GM21390 (cell line): ENCODE measurements around the gene UNC79.

Experiments
- ATAC-seq: cut with Tn5 transposase; IDR thresholded peaks from one replicate; pipeline ENCODE4 v1.9.1; 2021; ENCODE audit not compliant: unreplicated experiment

UNC79 gene

DNA sequence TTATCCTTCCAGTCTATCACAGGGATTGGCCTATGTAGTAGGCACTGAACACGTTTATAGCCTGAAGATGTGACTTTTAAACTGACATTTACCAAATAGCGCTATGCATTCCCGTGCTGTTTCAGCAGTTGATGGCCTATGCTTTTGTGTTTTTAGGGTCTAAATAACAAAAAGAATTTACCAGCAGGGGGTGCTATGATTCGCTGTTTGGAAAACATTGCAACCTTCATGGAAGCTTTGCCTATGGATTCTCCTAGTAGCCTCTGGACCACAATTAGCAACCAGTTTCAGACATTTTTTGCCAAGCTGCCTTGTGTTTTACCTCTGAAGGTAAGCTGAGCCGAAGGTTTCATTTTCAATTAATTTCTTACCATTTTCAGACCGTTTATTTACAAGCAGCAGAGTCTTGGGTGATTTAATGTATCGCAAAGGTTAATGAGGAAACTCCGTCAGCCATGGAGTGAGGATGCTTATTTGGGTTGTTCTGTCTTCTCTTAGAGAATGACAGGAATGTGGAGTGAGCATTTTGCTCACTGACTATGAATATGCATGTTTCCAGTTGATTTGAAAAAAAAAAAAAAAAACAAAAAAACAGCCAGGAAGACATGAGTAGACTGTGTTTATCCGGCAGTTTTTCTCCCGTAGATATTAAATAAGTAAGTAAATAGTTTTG, 224.5 kb downstream of the UNC79 start:
- no peak for ATAC-seq

DNA sequence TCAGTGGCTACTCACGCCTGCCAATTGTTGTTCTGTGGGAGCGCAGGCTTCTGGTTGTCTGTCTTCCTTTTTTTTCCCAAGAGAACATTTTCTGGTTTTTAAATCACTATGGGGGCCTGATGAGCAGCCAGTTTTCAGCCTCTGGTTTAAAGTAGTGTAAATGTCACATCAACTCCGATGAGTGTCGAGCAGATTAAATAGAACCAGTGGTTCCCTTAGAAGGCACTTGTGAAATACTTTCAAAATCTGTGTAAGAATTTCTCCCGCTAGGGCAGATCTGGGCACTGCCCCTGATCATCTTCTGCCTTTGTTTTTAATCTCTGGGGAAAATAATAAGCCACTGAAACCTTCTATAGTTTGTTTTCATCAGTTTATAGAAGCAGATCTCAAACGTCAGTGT, 227.1 kb downstream of the UNC79 start:
- ATAC-seq: no peak

DNA sequence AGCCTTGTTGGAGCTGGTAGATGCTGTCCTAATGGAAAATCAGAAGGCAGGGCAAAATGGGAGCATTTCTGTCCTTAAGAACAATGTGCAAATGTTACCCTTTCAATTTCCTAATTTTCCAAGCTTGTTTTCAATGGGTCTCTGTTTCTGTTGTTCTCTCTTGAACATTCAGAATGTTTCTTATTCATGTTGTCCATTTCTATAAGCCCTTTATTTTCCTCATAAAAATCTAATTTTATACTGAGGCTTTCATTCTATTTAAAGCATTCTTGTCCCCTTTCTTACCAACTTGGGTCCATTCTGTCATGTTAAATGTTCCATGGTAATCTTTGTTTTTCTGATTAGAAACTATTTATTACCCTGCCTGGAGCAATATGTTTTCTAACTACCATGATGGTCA, 232.6 kb downstream of the UNC79 start:
- ATAC-seq: no peak

DNA sequence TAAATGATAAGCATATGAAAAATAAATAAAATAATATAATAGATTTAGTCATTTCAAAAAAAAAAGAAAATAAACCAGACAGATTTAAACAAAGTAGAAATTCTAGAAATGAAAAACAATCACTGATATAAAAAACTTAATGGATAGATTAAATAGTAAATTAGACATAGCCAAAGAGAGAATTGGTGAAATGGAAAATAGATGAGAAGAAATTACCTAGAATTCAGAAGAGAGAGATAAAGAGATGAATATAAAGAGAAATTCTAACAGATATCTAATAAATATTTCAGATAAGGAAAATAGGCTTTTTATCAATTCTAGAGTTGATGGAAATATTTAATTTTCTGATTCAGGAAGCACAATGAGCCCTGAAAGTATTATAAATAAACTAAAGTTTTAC, 234.4 kb downstream of the UNC79 start:
- no peak for ATAC-seq

DNA sequence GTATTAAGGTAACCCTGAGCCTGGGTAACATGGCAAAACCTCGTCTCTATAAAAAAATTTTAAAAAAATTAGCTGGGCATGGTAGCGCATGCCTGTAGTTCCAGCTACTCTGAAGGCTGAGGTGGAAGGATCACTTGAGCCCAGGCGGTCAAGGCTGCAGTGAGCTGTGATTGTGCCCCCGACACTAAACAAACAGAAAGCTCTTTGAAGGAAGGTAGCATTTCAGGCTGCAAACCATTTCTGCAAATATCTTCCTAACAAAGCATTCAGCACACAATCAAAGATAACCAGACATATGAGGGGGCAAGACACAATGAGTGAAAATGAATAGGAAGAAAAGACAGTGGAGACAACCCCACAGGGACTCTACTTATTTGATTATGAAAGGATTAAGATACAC, 238.9 kb downstream of the UNC79 start:
- ATAC-seq: no peak

DNA sequence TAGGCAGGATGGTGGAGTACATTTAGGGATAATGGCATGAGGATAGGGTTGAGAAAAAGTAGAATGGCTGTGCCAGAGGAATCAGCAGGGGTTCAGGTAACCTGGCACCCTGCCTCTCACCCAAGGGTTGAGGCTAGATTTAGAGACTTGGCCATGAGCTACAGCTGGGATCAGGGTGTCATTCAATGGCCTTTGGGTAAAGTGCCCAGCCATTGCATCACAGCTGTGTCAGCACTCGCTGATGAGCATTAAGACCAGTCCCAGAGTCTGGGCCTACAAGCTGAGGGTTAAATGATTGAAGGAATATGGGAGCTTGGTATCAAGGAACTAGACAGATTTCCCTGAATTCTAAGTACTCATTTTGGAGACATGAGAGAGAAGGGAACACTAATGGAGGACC, 243.6 kb downstream of the UNC79 start:
- no peak for ATAC-seq

DNA sequence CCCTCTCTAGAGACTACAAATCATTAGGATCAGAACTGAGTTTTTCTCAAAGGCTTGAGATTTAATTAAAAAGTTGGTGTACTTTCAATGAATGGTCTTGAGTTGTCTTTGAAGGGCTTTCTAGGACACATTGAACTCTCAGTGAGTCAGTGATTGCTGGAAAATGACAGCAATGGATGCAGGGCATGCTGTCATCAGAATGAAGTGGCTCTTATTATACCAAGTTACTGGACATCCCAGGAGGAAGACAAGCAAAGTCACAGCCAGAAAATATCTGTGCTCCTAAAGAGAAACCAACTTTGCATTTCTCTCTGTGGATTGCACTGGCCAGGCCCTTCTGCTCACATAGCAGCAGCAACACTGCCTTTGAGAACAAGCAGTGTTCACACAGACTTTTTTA, 244.9 kb downstream of the UNC79 start:
- no peak for ATAC-seq

DNA sequence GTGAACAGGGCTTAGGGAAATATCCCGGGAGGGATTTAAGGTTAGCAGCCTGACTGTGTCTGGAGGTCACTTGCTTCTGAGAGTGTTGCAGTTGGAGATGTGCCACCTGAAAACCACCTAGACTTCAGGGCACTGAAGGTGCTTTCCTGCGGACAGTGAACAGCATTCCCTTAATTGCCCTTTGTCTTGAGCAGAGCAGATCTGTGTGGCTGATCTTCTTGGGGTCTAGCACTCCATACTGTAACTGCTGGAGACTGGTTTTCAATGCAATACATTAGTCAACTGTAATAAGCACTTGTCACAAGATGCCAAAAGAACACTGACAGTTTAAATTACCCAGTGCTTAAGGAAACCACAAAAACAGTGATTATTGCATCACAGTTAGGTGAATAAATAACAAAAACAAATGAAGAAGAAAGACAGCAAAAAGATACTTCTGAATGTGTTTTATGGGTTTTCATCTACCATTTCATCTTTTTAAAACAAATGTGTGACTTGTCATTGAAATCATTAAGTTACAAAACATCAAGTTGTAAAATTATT, 245.7 kb downstream of the UNC79 start:
- ATAC-seq: no peak

DNA sequence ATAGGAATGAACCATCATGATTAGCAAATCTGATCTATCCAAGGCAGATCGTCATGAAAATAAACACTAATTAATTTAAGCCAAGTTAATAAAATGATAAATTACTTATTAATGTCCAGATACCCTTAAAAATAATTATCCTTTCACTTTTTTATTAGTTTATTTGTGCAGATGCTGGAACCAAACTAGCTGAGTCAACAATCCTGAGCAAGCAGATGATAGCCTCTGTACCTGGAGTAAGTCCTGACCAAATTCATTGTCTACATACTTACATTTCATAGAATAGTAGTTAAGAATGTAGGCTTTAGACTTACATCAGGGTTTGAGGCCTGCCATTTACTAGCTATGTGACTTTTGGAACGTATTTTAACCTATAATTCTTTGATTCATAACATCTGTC, 251.7 kb downstream of the UNC79 start:
- ATAC-seq: no peak

DNA sequence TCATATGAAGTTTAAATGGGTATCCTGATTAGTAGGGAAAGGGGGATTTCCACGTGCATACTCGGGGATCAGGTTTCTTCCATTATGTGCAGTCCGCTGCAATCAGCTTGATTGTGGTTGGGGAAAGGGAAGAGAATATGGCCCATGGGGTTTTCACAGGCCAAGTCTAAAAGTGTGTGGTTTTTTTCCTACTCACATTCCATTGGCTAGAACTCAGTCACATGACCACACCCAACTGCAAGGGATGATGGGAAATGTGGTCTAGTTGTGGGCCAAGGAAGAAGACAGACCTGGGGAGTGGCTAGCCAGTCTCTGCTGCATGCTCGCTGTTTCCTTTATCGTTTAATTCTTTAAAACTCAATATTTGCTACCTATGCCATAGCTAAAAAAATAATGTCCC, 252.5 kb downstream of the UNC79 start:
- ATAC-seq: no peak

DNA sequence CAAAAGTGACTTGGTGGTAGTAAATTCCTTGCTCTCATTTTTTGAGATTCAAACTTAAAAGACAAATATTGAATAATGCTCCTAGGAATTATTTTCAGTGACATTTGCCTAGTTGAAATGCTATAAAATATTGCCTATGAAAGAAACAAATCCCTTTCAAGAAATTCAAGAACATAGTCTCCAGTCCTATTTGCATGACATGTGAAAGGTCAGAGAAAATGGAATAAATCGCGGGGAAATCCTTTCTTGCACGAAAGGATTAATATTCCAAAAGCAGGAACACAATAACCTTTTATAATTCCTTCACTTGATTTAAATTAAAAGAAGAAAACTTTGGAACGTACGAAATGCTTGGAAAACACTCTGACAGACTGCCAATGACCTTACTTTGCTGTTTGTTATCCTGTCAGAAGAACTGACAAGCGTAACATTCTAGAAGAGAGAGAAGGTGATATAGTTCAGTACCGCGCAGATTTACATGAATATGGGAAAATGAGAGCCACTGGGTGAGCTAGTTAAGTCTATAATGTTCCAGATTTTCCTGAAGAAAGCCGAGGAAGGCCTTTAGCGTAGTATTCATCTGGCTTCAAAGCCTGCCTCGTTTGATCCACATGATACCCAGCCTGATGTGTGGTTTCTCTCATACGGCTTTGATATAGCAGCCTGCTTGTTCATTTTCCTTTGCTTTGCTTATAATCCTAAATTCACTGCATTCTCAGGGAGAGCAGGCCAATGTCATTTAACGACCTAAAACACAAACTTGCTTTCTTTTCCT, 254.6 kb downstream of the UNC79 start:
- no peak for ATAC-seq

DNA sequence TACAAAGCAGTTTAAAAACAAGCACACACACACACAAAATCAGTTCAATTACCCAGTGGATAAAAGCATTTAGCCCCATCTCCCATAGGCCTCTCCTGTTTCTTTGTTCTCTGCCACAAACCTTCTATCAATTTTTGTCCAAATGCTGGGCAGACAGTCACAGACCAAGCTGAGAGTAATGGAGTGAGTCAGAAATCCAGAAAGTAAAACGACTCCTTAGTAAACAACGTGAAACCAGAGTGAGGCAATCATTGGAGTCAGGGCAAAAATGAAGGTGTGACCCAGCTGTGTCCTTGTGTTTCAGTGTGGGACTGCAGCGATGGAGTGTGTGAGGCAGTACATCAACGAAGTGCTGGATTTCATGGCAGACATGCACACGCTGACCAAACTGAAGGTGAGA, 255.5 kb downstream of the UNC79 start:
- ATAC-seq: no peak

DNA sequence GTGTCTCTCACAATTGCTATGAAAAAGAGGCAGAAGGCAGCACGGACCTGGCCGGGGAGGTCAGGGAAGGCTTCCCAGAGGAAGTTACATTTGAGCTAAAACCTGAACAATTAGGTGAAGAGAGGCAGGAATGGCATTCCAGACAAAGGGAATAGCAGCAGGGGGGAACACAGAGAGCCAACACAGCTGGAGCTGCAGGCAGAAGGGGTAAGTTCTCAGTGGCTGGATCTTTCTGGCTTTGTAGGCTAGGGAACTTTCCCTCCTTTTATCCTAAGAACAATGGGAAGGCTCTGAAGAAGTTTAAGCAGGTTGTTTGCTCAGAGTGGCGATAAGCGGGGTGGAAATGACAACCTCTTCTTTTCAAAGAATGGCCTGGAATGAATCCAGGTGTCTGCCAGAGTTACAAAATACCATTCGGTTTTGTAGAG, 257.5 kb downstream of the UNC79 start:
- ATAC-seq: no peak

DNA sequence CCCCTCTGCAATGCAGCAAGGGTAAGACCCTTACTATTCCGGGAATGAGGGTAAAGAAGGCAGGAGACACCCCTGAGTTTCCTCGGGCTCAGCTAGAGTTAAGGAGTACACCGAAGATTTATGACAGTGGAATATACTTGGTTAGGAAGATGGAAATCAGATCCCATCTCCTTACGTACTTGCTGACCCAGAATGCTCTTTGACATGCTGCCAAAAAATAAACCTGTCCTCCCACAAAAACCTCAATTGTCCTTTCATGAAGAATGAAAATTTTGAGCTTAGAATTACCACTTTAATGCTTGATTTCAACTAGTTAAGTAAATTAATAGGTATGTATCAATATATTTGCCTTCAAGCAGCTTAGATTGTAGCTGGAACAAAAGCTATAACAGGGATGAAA, 258.1 kb downstream of the UNC79 start:
- ATAC-seq: no peak

DNA sequence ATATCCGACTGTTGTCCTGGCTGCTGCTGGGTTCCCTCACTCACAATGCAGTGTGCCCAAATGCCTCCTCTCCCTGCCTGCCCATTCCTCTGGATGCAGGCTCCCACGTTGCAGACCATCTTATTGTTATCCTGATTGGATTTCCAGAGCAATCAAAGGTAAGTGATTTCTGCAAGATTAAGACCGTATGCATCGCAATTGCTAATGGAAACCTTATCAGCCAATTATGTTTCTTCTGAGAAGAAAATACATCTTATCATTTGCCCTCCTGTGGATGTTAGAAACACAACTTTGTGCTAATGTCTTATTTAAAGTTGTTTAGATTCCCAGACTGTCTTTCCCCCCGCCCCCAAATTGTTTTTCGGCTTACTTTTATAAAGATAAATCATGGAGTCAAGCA, 259.4 kb downstream of the UNC79 start:
- ATAC-seq: no peak

DNA sequence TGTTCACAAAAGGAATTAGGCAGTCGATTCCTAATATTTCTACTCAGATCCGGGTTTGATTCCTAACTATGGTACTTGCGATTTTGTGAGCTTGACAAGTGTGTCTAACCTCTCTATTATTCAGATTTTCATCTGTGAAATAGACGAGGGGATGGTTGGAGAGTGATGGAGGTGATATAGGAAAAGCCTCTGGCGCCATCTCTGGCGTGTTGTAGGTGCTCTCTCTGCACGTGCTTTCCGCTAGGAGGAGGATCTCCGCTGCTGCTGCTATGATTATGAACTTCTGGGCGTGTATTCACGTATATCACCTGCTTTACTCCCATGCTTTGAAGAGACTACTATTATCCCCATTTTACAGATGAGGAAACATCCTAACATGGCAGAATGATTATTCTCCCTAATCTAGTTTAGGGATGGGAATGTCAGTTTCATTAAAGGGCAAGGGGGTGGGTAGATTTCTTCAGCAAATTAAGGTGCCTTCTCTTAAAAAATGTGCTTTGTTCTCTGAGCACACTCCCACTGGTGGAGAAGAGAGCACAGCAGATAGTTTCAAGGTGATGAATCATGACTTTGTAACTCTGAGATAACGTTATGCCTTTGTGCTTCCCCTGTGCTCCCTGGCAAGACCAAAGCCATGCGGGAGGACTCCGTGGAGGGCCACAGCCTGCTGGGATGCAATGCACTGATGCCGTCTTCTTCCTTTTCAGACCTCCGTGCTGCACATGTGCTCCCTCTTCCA, 260.5 kb downstream of the UNC79 start:
- no peak for ATAC-seq

DNA sequence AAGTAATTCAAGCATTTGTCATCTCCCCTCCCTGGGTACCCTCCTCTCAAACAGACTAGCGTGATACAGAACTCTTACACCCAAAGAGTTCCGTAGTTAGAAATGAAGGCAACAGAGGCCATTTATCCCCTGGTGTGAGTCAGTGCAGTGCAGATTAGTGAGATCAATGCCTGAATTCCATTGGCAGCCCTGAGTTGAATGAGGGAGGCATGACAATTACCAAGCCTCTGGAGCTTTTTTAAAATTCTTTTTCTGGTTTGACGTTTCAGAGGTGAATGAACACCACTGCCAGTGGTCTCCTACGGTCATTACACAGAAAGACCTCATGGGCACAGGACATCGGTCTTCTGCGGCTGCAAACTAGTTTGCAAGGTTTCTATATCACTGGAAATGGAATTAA, 263.2 kb downstream of the UNC79 start:
- ATAC-seq: no peak

DNA sequence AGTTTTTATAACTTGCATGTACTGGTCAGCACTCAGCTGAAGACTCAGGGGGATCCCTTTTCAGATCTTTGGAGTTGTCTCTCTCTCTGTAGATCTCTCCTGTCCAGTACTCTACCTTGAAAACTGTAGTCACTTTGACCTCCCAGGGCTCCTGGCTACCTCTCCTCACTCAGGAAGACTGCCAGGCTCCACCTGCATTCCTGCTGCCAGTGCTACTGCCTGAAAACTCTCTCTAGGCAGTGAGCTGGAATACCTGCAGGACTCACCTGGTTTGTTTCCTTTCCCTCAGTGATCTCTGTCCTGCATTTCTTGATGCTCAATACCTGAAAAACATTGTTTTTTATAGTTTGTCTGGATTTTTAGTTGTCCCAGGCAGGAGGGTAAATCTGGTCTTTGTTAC, 270.2 kb downstream of the UNC79 start:
- ATAC-seq: no peak

DNA sequence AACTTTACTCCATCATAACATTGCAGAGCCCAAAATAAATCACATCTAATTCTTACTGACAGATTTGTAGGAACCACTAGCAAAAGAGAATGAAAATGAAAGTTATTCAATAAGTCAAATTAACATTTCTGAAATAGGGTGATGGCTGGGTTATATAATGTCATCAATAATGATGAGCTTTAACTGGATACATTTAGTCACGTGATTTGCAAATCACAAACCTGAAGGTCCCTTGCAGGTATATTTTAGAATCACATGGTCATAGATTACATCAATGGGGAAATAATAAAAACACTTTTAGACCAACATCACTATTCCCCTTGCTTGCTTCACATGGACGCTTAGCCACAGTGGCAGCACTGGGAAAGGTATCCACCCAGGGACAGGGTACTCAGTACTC, 270.8 kb downstream of the UNC79 start:
- no peak for ATAC-seq

DNA sequence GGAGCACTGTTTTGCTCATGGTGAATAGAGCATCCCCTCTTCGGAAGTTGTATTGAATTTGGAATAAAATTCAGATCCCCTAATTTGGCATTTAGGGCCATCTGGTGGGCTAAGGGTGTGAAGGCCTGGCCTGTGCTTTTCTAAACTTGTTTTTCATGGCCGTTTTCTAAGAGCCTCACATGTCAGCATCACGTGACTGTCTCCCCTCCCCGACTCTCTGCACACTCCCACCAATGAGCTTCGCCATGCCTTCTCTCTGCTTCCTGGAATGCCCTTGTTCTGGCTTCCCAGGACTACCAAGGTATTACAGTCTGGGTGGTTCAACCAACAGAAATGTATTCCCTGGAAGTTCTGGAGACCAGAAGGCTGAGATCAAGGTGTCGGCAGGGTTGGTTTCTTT, 272.2 kb downstream of the UNC79 start:
- ATAC-seq: no peak

DNA sequence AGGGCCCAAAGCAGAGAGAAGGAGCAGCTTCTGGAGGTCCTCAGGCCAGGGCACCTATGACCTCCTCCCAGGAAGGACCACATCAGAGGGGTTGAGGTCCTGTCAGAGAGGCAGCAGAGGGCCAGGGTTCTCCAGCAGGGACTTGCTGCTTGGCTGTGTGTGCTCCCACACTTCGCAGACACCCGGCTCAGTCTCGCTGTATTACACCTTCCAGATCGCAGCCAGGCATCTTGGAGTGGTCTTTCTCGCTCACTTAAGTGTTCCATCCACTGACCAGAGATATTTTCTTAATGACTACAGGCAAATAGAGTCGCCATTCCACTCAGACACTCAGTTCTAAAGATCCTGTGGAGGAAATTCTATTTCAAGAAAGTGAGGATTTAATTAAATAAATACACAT, 273.2 kb downstream of the UNC79 start:
- ATAC-seq: no peak
